Right lung (tissue), 5 donors: ENCODE results near the gene SH3BP4. TPM values are rescaled to one million over a fixed set of nuclear protein-coding genes. Genes with fewer than 3 reads are reported as not detected.

Source experiments
- DNase-seq, 2 donors: peaks; one replicate each; pipeline ENCODE4 v3.0.0-alpha.2; 2013
- polyA plus RNA-seq, 5 donors: library from polyadenylated mRNA; unstranded; fragments of 120-200 nt; gene quantifications; one replicate each; pipeline versions ENCODE4 v1.2.1 to v1.2.3, GENCODE V29; 2013; ENCODE audit warnings: inconsistent platforms in 1 of 5, low replicate concordance in 1 of 5; ENCODE audit not compliant: insufficient read length in 5 of 5, insufficient read depth in 1 of 5

Gene SH3BP4
- polyA plus RNA-seq, 5 donors = 24.7 to 30.0 (median 27.9) TPM

GRCh38 chr2:234981197-234982095 lies 29.6 kb downstream of the SH3BP4 start:
- peak in 1 of 2 donors; percentile 56 for DNase-seq

- no peak for DNase-seq
Observed at GRCh38 chr2:234982096-234982834, 30.4 kb downstream of the SH3BP4 start.

GRCh38 chr2:234983011-234983726 lies 31.4 kb downstream of the SH3BP4 start:
- no peak for DNase-seq

GRCh38 chr2:234985608-234986245 lies 33.9 kb downstream of the SH3BP4 start:
- no peak for DNase-seq

- no peak for DNase-seq
Observed at GRCh38 chr2:234986390-234986789, 34.6 kb downstream of the SH3BP4 start.

- DNase-seq = no peak
Observed at GRCh38 chr2:234986876-234987720, 35.3 kb downstream of the SH3BP4 start.

GRCh38 chr2:234987754-234988153 lies 35.9 kb downstream of the SH3BP4 start:
- no peak for DNase-seq

GRCh38 chr2:234988491-234988890 lies 36.7 kb downstream of the SH3BP4 start:
- DNase-seq = no peak

- DNase-seq = no peak
Observed at GRCh38 chr2:234989183-234989701, 37.4 kb downstream of the SH3BP4 start.

GRCh38 chr2:234990300-234990699 lies 38.5 kb downstream of the SH3BP4 start:
- DNase-seq = no peak

- DNase-seq = no peak
Observed at GRCh38 chr2:234991290-234991689, 39.5 kb downstream of the SH3BP4 start.

GRCh38 chr2:234991793-234992192 lies 40.0 kb downstream of the SH3BP4 start:
- no peak for DNase-seq

- DNase-seq = no peak
Observed at GRCh38 chr2:234992196-234992595, 40.4 kb downstream of the SH3BP4 start.

GRCh38 chr2:234992624-234993349 lies 41.0 kb downstream of the SH3BP4 start:
- DNase-seq = no peak

- no peak for DNase-seq
Observed at GRCh38 chr2:234993541-234993981, 41.7 kb downstream of the SH3BP4 start.

- no peak for DNase-seq
Observed at GRCh38 chr2:234994438-234995321, 42.9 kb downstream of the SH3BP4 start.

GRCh38 chr2:234995332-234996068 lies 43.7 kb downstream of the SH3BP4 start:
- no peak for DNase-seq
